H1 (cell line): ENCODE measurements around the gene PTPRF. TPM values are rescaled to one million over a fixed set of nuclear protein-coding genes. Genes with fewer than 3 reads are reported as not detected.

ENCODE experiments used
- SP1 ChIP-seq: IDR thresholded peaks from 2 replicates; pipeline ENCODE4 v1.6.1; 2011; ENCODE audit warnings: low read depth, low read length
- polyA plus RNA-seq, 7 experiments: library from polyadenylated mRNA; depleted of rRNA in 3 of 7; stranded (reverse) in 5 of 7; unstranded in 2 of 7; fragments of >200 nt in 5 of 7; fragments of 200-250 nt in 2 of 7; gene quantifications; 1 replicate in 5 of 7; 2 replicates in 1 of 7; 4 replicates in 1 of 7; pipeline versions ENCODE4 v1.2.1 to v1.2.3, GENCODE V29; 2011 to 2013; ENCODE audit warnings: missing spikeins in 2 of 7, mixed read lengths in 2 of 7
- total RNA-seq: library from RNA; stranded (reverse); fragmentation: NEBNext Ultra II Directional; extraction: Animal tissue kit (Norgen Biotek cat#: 25700); gene quantifications from 2 replicates; pipeline ENCODE4 v1.2.1, GENCODE V29; 2021
- TF ChIP-seq, protein P1 (sequence below): IDR thresholded peaks from 2 replicates; pipeline ENCODE4 v1.6.1; 2011; ENCODE audit warnings: low read length, improper control_type of control experiment

Gene PTPRF
- total and polyA plus RNA-seq, 2 of the 8 experiments (the other 6 are each of a cell fraction or from before 2014, with no cell fraction given) = 136 to 231 TPM

DNA sequence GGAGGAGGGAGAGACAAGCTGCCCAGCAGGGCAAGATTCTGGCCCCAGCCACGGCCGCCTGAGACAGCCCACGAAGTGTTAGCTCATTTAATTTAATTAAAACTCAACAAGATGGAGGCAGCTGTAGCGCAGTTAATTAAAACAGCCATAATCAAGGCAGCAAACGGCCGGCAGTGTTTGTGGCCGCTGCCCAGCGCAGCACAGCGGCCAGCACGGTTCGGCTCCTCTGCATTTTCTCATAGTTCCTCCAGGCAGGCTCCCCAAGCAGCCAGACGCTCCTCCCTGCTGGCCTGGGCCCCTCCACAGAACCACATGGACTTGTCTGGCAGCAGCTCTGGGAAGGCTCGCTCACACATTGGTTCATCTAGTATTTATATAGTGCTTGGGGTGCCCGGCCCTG lies 40.0 kb downstream of the PTPRF start (continued):
- no peak for TF ChIP-seq SP1
- TF ChIP-seq, protein P1, sequence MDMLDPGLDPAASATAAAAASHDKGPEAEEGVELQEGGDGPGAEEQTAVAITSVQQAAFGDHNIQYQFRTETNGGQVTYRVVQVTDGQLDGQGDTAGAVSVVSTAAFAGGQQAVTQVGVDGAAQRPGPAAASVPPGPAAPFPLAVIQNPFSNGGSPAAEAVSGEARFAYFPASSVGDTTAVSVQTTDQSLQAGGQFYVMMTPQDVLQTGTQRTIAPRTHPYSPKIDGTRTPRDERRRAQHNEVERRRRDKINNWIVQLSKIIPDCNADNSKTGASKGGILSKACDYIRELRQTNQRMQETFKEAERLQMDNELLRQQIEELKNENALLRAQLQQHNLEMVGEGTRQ = no peak
